ENCODE measurements around the gene PLCB4. TPM values are rescaled to one million over a fixed set of nuclear protein-coding genes. Genes with fewer than 3 reads are reported as not detected.

The PLCB4 gene
- polyA plus RNA-seq, 1 of the 3 experiments (the other 2 are of a cell fraction) = 5.5 TPM

- CTCF ChIA-PET = no interaction called here
- Histone ChIP-seq H3K27me3 (ENCODE audit: insufficient read depth) (no peaks in the 10 kb centered on the region), H4K20me1 (ENCODE audit: insufficient read depth) (no peaks in the 10 kb centered on the region), H3K4me1 (ENCODE audit: control insufficient read depth in 1 of 2, insufficient read depth in 2 of 2, low read depth in 1 of 2, low read length in 1 of 2) (peaks cover 0 to 8% of the 10 kb centered on the region in 2 experiments; a peak in 3 of 4 replicates), H2AFZ (ENCODE audit: low read depth) (no peak overlapping the region), H3K4me3 (ENCODE audit: low read depth in 2 of 2, low read length in 1 of 2) (no peak overlapping the region), H3K9me3 (no peaks in the 10 kb centered on the region), H3K27ac (ENCODE audit: low read depth in 2 of 2, low read length in 1 of 2) (no peak overlapping the region), H3K36me3 (replicated peaks in 1 of 2; ENCODE audit: control insufficient read depth in 1 of 2, insufficient read depth in 2 of 2, low read length in 1 of 2) (no peaks in the 10 kb centered on the region), H3K4me2 (no peak overlapping the region), H3K79me2 (ENCODE audit: insufficient read depth) (no peaks in the 10 kb centered on the region), H3K9ac (no peak overlapping the region), H3K9me2 (no peaks in the 10 kb centered on the region), H3F3A (replicated peaks; ENCODE audit: insufficient read depth) (peaks cover 5% of the 10 kb centered on the region)
- DNase-seq = no peak
- WGBS (ENCODE audit: low lambda C conversion rate) = 56% methylated on average over 1 of the region's 1 CpG
- POLR2A ChIA-PET = no interaction called here
- no peak for TF ChIP-seq USF2 (IDR thresholded peaks at IDR 0.05; ENCODE audit: borderline replicate concordance, low read depth, low read length)
- no peak for TF ChIP-seq FOXM1 (IDR thresholded peaks at IDR 0.05; ENCODE audit: low read depth)
- TF ChIP-seq TEAD4 (IDR thresholded peaks at IDR 0.05; ENCODE audit: borderline replicate concordance, insufficient read depth) = no peak
- TF ChIP-seq NFIC (IDR thresholded peaks at IDR 0.05; ENCODE audit: borderline replicate concordance) = no peak
- no peak for TF ChIP-seq EP300 (IDR thresholded peaks at IDR 0.05; ENCODE audit: borderline replicate concordance in 1 of 2, low read depth in 1 of 2, low read length in 1 of 2)
- TF ChIP-seq GABPA (IDR thresholded peaks at IDR 0.05; ENCODE audit: low read depth) = no peak
- no peak for TF ChIP-seq RFX5 (IDR thresholded peaks at IDR 0.05; ENCODE audit: low read length)
- TF ChIP-seq RCOR1 (IDR thresholded peaks at IDR 0.05; ENCODE audit: low read length) = no peak
- TF ChIP-seq, protein P1, sequence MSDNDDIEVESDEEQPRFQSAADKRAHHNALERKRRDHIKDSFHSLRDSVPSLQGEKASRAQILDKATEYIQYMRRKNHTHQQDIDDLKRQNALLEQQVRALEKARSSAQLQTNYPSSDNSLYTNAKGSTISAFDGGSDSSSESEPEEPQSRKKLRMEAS (IDR thresholded peaks at IDR 0.05; ENCODE audit: low read depth) = no peak
- no peak for TF ChIP-seq POLR2AphosphoS5 (IDR thresholded peaks at IDR 0.05; ENCODE audit: low read depth, low read length)
- no peak for TF ChIP-seq RXRA (IDR thresholded peaks at IDR 0.05; ENCODE audit: borderline replicate concordance, low read depth)
- no peak for TF ChIP-seq IRF3 (IDR thresholded peaks at IDR 0.05; ENCODE audit: low read depth, low read length)
These were observed 177.8 kb downstream of the PLCB4 start for GRCh38 chr20:9246731-9247130.

DNA sequence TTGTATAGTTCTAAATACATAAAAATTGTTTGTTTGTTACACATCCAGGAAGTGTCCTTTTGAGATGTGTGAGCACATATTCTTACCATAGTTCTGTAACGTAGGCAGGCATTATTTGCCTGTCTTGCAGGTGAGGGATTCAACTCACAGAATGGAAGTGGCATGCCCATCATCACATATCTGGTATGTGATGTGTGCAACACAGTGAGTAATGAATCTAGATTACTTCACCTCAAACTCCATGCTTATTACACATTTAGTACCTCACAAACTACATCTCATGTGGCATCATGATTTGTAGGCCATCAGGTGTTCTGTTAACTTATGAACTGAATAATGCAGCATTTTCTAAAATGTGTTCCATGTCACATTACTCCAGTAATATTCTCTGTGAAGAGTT is 181.6 kb downstream of the PLCB4 start:
- Histone ChIP-seq H3K4me2 (no peak overlapping the region), H4K20me1 (ENCODE audit: insufficient read depth) (no peaks in the 10 kb centered on the region), H3K79me2 (ENCODE audit: insufficient read depth) (no peaks in the 10 kb centered on the region; the same call in 1 of the 2 replicates), H3F3A (replicated peaks; ENCODE audit: insufficient read depth) (no peaks in the 10 kb centered on the region), H3K9ac (no peak overlapping the region), H3K4me1 (ENCODE audit: control insufficient read depth in 1 of 2, insufficient read depth in 2 of 2, low read depth in 1 of 2, low read length in 1 of 2) (no peaks in the 10 kb centered on the region; a peak in 1 of 4 replicates), H3K36me3 (replicated peaks in 1 of 2; ENCODE audit: control insufficient read depth in 1 of 2, insufficient read depth in 2 of 2, low read length in 1 of 2) (no peaks in the 10 kb centered on the region), H3K27me3 (ENCODE audit: insufficient read depth) (no peaks in the 10 kb centered on the region), H3K9me3 (no peaks in the 10 kb centered on the region), H3K27ac (ENCODE audit: low read depth in 2 of 2, low read length in 1 of 2) (no peak overlapping the region), H3K9me2 (no peaks in the 10 kb centered on the region), H3K4me3 (ENCODE audit: low read depth in 2 of 2, low read length in 1 of 2) (no peak overlapping the region), H2AFZ (ENCODE audit: low read depth) (no peak overlapping the region)
- WGBS (ENCODE audit: low lambda C conversion rate) = 84% methylated on average over 1 of the region's 1 CpG
- TF ChIP-seq EP300 (IDR thresholded peaks at IDR 0.05; ENCODE audit: borderline replicate concordance in 1 of 2, low read depth in 1 of 2, low read length in 1 of 2) = no peak
- TF ChIP-seq EZH2phosphoT487 (IDR thresholded peaks at IDR 0.05; ENCODE audit: borderline replicate concordance, low read depth) = no peak
- TF ChIP-seq RFX5 (IDR thresholded peaks at IDR 0.05; ENCODE audit: low read length) = no peak
- no peak for TF ChIP-seq YY1 (IDR thresholded peaks at IDR 0.05; ENCODE audit: low read depth)
- no peak for TF ChIP-seq NFIC (IDR thresholded peaks at IDR 0.05; ENCODE audit: borderline replicate concordance)
- no peak for TF ChIP-seq USF2 (IDR thresholded peaks at IDR 0.05; ENCODE audit: borderline replicate concordance, low read depth, low read length)
- no peak for TF ChIP-seq NRF1 (IDR thresholded peaks at IDR 0.05; ENCODE audit: low read depth, low read length)
- TF ChIP-seq, protein P2, sequence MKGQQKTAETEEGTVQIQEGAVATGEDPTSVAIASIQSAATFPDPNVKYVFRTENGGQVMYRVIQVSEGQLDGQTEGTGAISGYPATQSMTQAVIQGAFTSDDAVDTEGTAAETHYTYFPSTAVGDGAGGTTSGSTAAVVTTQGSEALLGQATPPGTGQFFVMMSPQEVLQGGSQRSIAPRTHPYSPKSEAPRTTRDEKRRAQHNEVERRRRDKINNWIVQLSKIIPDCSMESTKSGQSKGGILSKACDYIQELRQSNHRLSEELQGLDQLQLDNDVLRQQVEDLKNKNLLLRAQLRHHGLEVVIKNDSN (IDR thresholded peaks at IDR 0.05; ENCODE audit: borderline replicate concordance, low read depth) = no peak
- no peak for TF ChIP-seq SIN3A (IDR thresholded peaks at IDR 0.05; ENCODE audit: borderline replicate concordance, low read depth, low read length)
- TF ChIP-seq, protein P1 (IDR thresholded peaks at IDR 0.05; ENCODE audit: low read depth) = no peak
- no peak for TF ChIP-seq CHD2 (IDR thresholded peaks at IDR 0.05; ENCODE audit: low read length, partially characterized antibody)
- no peak for TF ChIP-seq FOSL2 (IDR thresholded peaks at IDR 0.05; ENCODE audit: borderline replicate concordance, low read depth)
- CTCF ChIA-PET = interaction anchor here (1.1 kb wide), 1 partner anchor 9 kb away, joined by 3 read pairs; no protein-coding TSS in a partner anchor
- DNase-seq = no peak
- POLR2A ChIA-PET = no interaction called here

Data from SK-N-SH (cell line).